GM12892 (cell line): ENCODE results near the gene GLIPR1L2. TPM values are rescaled to one million over a fixed set of nuclear protein-coding genes. Genes with fewer than 3 reads are reported as not detected.
"Not testable (repeated sequence)": the region's sequence is repeated elsewhere in the genome, so short reads cannot be mapped to it uniquely, and the experiment has no call there.

Experiments
- DNase-seq: peaks from one replicate; pipeline ENCODE4 v3.0.0; 2011; ENCODE audit not compliant: insufficient read length
- FAIRE-seq: peaks from 2 replicates; lab custom pipeline; 2011; peaks lifted over from hg19 to GRCh38; lab: Jason Lieb, UNC
- POLR2A ChIP-seq: IDR thresholded peaks from 2 replicates; pipeline ENCODE4 v1.6.1; 2011; ENCODE audit warnings: low read depth, low read length, control low read depth
- POLR2AphosphoS5 ChIP-seq: IDR thresholded peaks from 2 replicates; pipeline ENCODE4 v1.6.1; 2011; ENCODE audit warnings: low read depth, low read length, control low read depth
- TAF1 ChIP-seq: IDR thresholded peaks from 2 replicates; pipeline ENCODE4 v1.6.1; 2011; ENCODE audit warnings: low read depth, mild to moderate bottlenecking, control low read depth, low read length, borderline replicate concordance
- polyA plus RNA-seq: library from polyadenylated mRNA; unstranded; fragments of >200 nt; gene quantifications from one replicate; pipeline ENCODE4 v1.2.1, GENCODE V29; 2012; ENCODE audit warnings: missing spikeins, inconsistent platforms; ENCODE audit not compliant: missing spikeins

Gene GLIPR1L2
- polyA plus RNA-seq, result 0.36 TPM

- TF ChIP-seq TAF1 (peak; percentile 15; the same call in 1 of the 2 replicates), POLR2A (peak; percentile 63), POLR2AphosphoS5 (peak; percentile 66)
- FAIRE-seq (peak; percentile 100), DNase-seq (peak; percentile 59)
Measured at GRCh38 chr12:75390899-75391538, at the start of gene GLIPR1L2. Gene GLIPR1L2 (plus strand): TSS chr12:75391089. CDS start chr12:75391117, 28 bp downstream.

GRCh38 chr12:75341873-75342272 is 49.0 kb upstream of the GLIPR1L2 start:
- TF ChIP-seq POLR2A (no peak), POLR2AphosphoS5 (no peak), TAF1 (no peak)
- DNase-seq, result no peak
- no peak for FAIRE-seq

DNA sequence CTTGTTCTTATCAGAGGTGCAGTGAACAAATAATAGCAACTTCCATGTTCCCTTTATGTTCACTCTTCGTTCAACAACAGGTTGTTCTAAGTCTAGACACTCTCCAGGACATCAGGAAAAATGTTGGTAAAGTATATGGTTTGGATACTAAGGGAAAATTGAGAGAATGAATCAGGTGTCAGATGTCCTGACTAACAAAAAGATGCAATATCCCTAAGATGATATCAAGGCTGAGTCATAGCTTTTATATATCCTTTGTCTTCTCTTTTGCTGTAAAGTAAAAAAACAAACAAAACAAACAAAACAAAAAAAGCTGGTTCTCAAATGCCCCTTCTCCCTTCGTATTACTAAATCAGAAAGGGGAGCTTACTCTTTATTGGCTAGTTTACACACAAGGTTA is 45.4 kb upstream of the GLIPR1L2 start:
- TF ChIP-seq POLR2A, result no peak
- no peak for TF ChIP-seq POLR2AphosphoS5
- no peak for TF ChIP-seq TAF1
- FAIRE-seq (no peak), DNase-seq (no peak)

- DNase-seq, FAIRE-seq: not testable (repeated sequence)
Measured at GRCh38 chr12:75346215-75346614, 44.7 kb upstream of the GLIPR1L2 start.

- no peak for DNase-seq
- TF ChIP-seq POLR2AphosphoS5, result no peak
- no peak for TF ChIP-seq TAF1
- TF ChIP-seq POLR2A, result no peak
- FAIRE-seq, result no peak
Measured at GRCh38 chr12:75349946-75350345, 40.9 kb upstream of the GLIPR1L2 start.

DNA sequence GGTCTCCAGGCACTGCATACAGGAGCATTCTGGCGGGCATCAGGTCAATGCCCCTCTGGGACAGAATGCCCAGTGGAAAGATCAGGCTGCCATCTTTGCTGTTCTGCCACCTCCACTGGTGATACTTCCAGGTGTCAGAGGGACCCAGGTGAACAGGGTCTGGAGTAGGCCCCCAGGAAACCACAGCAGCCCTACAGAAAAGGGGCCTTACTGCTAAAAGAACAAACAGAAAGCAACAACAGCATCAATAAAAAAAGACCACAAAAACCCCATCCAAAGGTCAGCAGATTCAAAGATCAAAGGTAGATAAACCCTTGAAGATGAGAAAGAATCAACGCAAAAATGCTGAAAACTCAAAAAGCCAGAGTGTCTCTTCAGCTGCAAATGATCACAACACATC is 40.5 kb upstream of the GLIPR1L2 start:
- DNase-seq (no peak), FAIRE-seq (no peak)
- no peak for TF ChIP-seq POLR2AphosphoS5
- TF ChIP-seq TAF1, result no peak
- no peak for TF ChIP-seq POLR2A

DNA sequence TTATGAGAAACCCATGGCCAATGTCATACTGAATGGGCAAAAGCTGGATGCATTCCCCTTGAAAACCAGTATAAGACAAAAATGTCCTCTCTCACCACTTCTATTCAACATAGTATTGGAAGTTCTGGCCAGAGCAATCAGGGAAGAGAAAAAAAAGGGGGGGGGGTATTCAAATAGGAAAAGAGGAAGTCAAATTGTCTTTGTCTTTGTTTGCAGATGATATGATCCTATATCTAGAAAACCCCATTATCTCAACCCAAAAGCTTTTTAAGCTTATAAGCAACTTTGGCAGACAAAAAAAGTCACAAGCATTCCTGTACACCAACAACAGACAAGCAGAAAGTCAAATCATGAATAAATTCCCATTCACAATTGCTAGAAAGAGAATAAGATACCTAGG is 36.9 kb upstream of the GLIPR1L2 start:
- FAIRE-seq, result no peak
- TF ChIP-seq TAF1 (no peak), POLR2A (no peak), POLR2AphosphoS5 (no peak)
- no peak for DNase-seq

- DNase-seq (no peak), FAIRE-seq (peak; percentile 42)
- no peak for TF ChIP-seq POLR2A
- no peak for TF ChIP-seq TAF1
- TF ChIP-seq POLR2AphosphoS5, result no peak
Measured at GRCh38 chr12:75360920-75361319, 30.0 kb upstream of the GLIPR1L2 start.

- TF ChIP-seq POLR2A (no peak), POLR2AphosphoS5 (no peak), TAF1 (no peak)
- DNase-seq, result no peak
- FAIRE-seq, result peak; percentile 46
Measured at GRCh38 chr12:75361408-75361807, 29.5 kb upstream of the GLIPR1L2 start.

- TF ChIP-seq TAF1 (no peak), POLR2AphosphoS5 (no peak), POLR2A (no peak)
- DNase-seq, result no peak
- peak; percentile 69 for FAIRE-seq
Measured at GRCh38 chr12:75364919-75365318, 26.0 kb upstream of the GLIPR1L2 start.

GRCh38 chr12:75366629-75367028 is 24.3 kb upstream of the GLIPR1L2 start:
- DNase-seq, result no peak
- TF ChIP-seq POLR2A, result no peak
- no peak for TF ChIP-seq TAF1
- TF ChIP-seq POLR2AphosphoS5, result no peak
- FAIRE-seq, result no peak

DNA sequence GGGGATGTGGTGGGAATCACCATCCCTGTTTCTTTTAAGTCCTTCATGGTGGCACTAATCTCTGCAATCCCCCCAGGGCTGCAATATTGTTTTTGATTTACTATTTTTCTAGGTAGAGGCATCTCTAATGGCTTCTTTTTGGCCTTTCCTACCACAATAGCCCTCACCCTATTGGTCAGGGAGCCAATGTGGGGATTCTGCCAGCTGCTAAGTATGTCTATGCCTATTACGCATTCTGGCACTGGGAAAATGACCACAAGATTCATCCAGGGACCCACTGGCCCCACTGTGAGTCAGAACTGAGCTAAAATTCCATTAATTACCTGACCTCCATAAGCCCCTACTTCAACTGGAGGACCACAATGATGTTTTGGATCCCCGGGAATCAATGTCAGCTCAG is 15.9 kb upstream of the GLIPR1L2 start:
- TF ChIP-seq POLR2A (no peak), TAF1 (no peak), POLR2AphosphoS5 (no peak)
- no peak for DNase-seq
- FAIRE-seq, result no peak
